Kidney (tissue), 14 donors: Measurements from ENCODE around the gene RALGAPB. TPM values are rescaled to one million over a fixed set of nuclear protein-coding genes. Genes with fewer than 3 reads are reported as not detected.
"Not testable (repeated sequence)": the region's sequence is repeated elsewhere in the genome, so short reads cannot be mapped to it uniquely, and the experiment has no call there.

Source experiments
- DNase-seq, 5 donors: peaks; one replicate each; pipeline ENCODE4 v3.0.0-alpha.2; 2013 to 2020
- FAIRE-seq: peaks from 2 replicates; lab custom pipeline; 2012; peaks lifted over from hg19 to GRCh38; lab: Jason Lieb, UNC
- H3K27ac ChIP-seq, 2 donors: one replicate each; pipeline ENCODE4 v1.7.0; 2013; ENCODE audit warnings: low read depth in 2 of 2, low read length in 2 of 2, inconsistent platforms in 1 of 2
- H3K27me3 ChIP-seq: one replicate; pipeline ENCODE4 v1.7.1; 2013; ENCODE audit warnings: low read length, inconsistent platforms; ENCODE audit not compliant: control insufficient read depth, insufficient read depth
- H3K36me3 ChIP-seq, 3 donors: one replicate each; pipeline versions ENCODE4 v1.7.0 to v1.7.1; 2013; ENCODE audit warnings: low read length in 3 of 3, control low read depth in 1 of 3, inconsistent platforms in 1 of 3; ENCODE audit not compliant: insufficient read depth in 3 of 3, control insufficient read depth in 2 of 3
- H3K4me1 ChIP-seq, 3 donors: one replicate each; pipeline versions ENCODE4 v1.7.0 to v1.7.1; 2013; ENCODE audit warnings: low read length in 3 of 3, inconsistent platforms in 1 of 3, low read depth in 1 of 3; ENCODE audit not compliant: control insufficient read depth in 2 of 3, insufficient read depth in 2 of 3
- H3K4me3 ChIP-seq, 3 donors: one replicate each; pipeline versions ENCODE4 v1.7.0 to v1.8.1; 2013; ENCODE audit warnings: low read length in 3 of 3, control low read depth in 1 of 3, inconsistent platforms in 1 of 3
- H3K9ac ChIP-seq, 3 donors: one replicate each; pipeline versions ENCODE4 v1.7.0 to v1.7.1; 2013; ENCODE audit warnings: low read length in 3 of 3, control low read depth in 1 of 3, inconsistent platforms in 1 of 3
- H3K9me3 ChIP-seq, 3 donors: one replicate each; pipeline versions ENCODE4 v1.7.0 to v1.7.1; 2013; ENCODE audit warnings: low read length in 3 of 3, control low read depth in 1 of 3, inconsistent platforms in 1 of 3; ENCODE audit not compliant: control insufficient read depth in 2 of 3, insufficient read depth in 1 of 3
- intact Hi-C: fragments of 100-400 bp; cut with DNase I; formaldehyde crosslinking; loops from one replicate; pipeline ENCODE4 v1.11.1; 2022
- polyA plus RNA-seq: library from polyadenylated mRNA; stranded (reverse); fragments of 350-450 nt; fragmentation: Illumina TruSeq; extraction: RNeasy Lipid Tissue Mini Kit (QIAGEN cat#74804); gene quantifications from one replicate; pipeline ENCODE4 v1.2.3, GENCODE V29; 2014; ENCODE audit warnings: low read depth, low replicate concordance; ENCODE audit not compliant: insufficient read depth
- total RNA-seq: library from RNA; stranded (reverse); fragmentation: NEBNext Ultra II Directional; extraction: Animal tissue kit (Norgen Biotek cat#: 25700); gene quantifications from one replicate; pipeline ENCODE4 v1.2.1, GENCODE V29; 2021
- TF ChIP-seq, protein P1 (sequence below): IDR thresholded peaks from 3 replicates; pipeline ENCODE4 v1.5.1; 2012; ENCODE audit warnings: mild to moderate bottlenecking, moderate library complexity, borderline replicate concordance; ENCODE audit not compliant: insufficient read depth; ENCODE audit errors: extremely low read depth
- donor health status: control.
- donor health status: control.
- donor health status: control.
- donor health status: control.
- donor health status: control.
- donor health status: DM: yes; HTN: yes; CAD: no.
- donor health status: Normal renal cell carcinoma (clear cell type).

RALGAPB gene
- total and polyA plus RNA-seq, 2 donors from 2014 or later, result 9.4 to 43.3 TPM

GRCh38 chr20:38454556-38455473 lies 17.8 kb upstream of the RALGAPB start:
- Histone ChIP-seq H3K9ac (no peak overlapping the region), H3K27me3 (no peaks in the 10 kb centered on the region), H3K27ac (no peak overlapping the region), H3K9me3 (no peaks in the 10 kb centered on the region), H3K4me1 (no peaks in the 10 kb centered on the region), H3K36me3 (peaks cover 0 to 12% (median 5%) of the 10 kb centered on the region in 3 donors), H3K4me3 (no peak overlapping the region)
- no peak for FAIRE-seq
- TF ChIP-seq, protein P1, sequence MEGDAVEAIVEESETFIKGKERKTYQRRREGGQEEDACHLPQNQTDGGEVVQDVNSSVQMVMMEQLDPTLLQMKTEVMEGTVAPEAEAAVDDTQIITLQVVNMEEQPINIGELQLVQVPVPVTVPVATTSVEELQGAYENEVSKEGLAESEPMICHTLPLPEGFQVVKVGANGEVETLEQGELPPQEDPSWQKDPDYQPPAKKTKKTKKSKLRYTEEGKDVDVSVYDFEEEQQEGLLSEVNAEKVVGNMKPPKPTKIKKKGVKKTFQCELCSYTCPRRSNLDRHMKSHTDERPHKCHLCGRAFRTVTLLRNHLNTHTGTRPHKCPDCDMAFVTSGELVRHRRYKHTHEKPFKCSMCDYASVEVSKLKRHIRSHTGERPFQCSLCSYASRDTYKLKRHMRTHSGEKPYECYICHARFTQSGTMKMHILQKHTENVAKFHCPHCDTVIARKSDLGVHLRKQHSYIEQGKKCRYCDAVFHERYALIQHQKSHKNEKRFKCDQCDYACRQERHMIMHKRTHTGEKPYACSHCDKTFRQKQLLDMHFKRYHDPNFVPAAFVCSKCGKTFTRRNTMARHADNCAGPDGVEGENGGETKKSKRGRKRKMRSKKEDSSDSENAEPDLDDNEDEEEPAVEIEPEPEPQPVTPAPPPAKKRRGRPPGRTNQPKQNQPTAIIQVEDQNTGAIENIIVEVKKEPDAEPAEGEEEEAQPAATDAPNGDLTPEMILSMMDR, result no peak
- no peak for DNase-seq
- intact Hi-C loops, result no loop called here

GRCh38 chr20:38458314-38458713 lies 14.3 kb upstream of the RALGAPB start:
- H3K27me3 ChIP-seq, result no peaks in the 10 kb centered on the region
- H3K4me1 ChIP-seq, result no peaks in the 10 kb centered on the region
- no peak for DNase-seq
- no peak for FAIRE-seq
- no peak overlapping the region for H3K9ac ChIP-seq
- no peak overlapping the region for H3K4me3 ChIP-seq
- no peaks in the 10 kb centered on the region for H3K9me3 ChIP-seq
- TF ChIP-seq, protein P1, result no peak
- H3K36me3 ChIP-seq, result no peaks in the 10 kb centered on the region
- intact Hi-C loops, result no loop called here
- H3K27ac ChIP-seq, result no peak overlapping the region

GRCh38 chr20:38460040-38460623 lies 12.5 kb upstream of the RALGAPB start:
- Histone ChIP-seq H3K36me3 (no peaks in the 10 kb centered on the region), H3K9ac (no peak overlapping the region), H3K4me3 (no peak overlapping the region), H3K27ac (no peak overlapping the region), H3K4me1 (no peaks in the 10 kb centered on the region), H3K27me3 (no peaks in the 10 kb centered on the region), H3K9me3 (no peaks in the 10 kb centered on the region)
- no peak for FAIRE-seq
- intact Hi-C loops, result no loop called here
- TF ChIP-seq, protein P1, result no peak
- DNase-seq, result peak in 3 of 5 donors; percentile 23 to 86 (median 76)

- H3K27ac ChIP-seq, H3K9ac ChIP-seq, intact Hi-C loops, FAIRE-seq, H3K27me3 ChIP-seq, H3K36me3 ChIP-seq, DNase-seq, H3K4me1 ChIP-seq, H3K9me3 ChIP-seq, H3K4me3 ChIP-seq: not testable (repeated sequence)
Measured at GRCh38 chr20:38460631-38461030, 12.0 kb upstream of the RALGAPB start.

GRCh38 chr20:38461167-38461566 lies 11.5 kb upstream of the RALGAPB start:
- H3K4me3 ChIP-seq, result not testable (repeated sequence)

DNA sequence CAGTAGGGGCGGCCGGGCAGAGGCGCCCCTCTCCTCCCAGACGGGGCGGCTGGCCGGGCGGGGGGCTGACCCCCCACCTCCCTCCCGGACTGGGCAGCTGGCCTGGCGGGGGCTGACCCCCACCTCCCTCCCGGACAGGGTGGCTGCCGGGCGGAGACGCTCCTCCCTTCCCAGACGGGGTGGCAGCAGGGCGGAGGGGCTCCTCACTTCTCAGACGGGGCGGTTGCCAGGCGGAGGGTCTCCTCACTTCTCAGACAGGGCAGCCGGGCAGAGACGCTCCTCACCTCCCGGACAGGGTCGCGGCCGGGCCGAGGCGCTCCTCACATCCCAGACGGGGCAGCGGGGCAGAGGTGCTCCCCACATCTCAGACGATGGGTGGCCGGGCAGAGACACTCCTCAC lies 11.1 kb upstream of the RALGAPB start:
- H3K9me3 ChIP-seq, FAIRE-seq, H3K36me3 ChIP-seq, H3K4me3 ChIP-seq, H3K27ac ChIP-seq, H3K4me1 ChIP-seq, intact Hi-C loops, H3K9ac ChIP-seq, H3K27me3 ChIP-seq: not testable (repeated sequence)
- peak in 1 of 5 donors; percentile 70 for DNase-seq

More at GRCh38 chr20:38461167-38461566, 11.5 kb upstream of the RALGAPB start:
- H3K4me1 ChIP-seq, H3K9ac ChIP-seq, H3K9me3 ChIP-seq, FAIRE-seq, DNase-seq, H3K36me3 ChIP-seq, H3K27ac ChIP-seq, H3K27me3 ChIP-seq, intact Hi-C loops: not testable (repeated sequence)
